ENCODE results near the gene PRPH2. TPM values are rescaled to one million over a fixed set of nuclear protein-coding genes. Genes with fewer than 3 reads are reported as not detected.

PRPH2 gene
- total RNA-seq, 1 experiment from 2014 or later, result 1.0 TPM

DNA sequence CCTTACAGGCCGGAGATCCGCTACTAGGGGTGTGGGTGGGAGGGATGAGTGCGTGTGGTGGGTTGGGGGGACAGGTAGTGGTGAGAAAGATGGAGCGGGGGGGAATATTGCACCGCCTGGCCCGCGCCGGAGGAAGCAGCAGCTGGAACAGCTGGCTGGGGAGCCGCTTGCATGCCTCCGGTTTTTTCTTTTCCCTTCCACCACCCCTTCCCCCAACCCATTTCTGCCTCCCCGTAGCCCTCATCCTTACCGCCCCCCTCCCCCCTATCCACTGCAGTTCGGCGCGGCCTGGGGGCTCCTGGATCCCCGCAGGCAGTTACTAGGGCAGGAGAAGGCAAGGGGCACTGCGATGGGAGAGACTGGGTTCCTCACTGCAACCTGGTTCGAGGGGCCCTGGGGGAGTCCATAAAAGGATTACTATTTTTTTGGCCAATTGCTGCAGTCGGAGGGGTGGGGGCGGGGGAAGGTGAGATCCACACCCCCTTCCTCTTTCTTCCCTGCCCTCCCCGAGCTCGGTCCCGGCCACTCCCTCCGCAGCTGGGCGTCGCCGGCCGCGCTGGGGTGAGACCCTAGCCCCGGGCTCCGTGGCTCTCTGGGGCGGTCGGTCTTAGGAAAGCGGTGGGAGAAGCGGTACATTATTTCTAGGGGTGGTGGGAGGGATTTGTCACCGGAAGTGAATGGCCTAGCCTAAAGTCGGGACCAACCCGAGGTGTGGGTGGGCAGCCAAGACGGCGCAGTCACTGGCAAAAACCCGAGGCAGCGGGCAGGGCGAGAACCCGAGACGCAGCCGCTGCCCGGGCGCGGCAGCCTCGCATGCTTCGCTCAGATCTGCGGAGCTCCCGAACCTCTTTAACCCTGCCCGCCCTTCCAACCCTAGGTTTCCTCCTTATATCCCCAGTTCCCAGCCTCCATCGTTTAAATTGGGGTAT, 24.3 kb upstream of the PRPH2 start (continued):
- peak; percentile 60; the same call in 1 of the 2 replicates for TF ChIP-seq ZNF281 (CRISPR knock-in tag; IDR thresholded peaks at IDR 0.05)
- TF ChIP-seq FOXK1 (CRISPR knock-in tag; IDR thresholded peaks at IDR 0.05), result peak; percentile 35; the same call in 1 of the 2 replicates
- TF ChIP-seq PREB (CRISPR knock-in tag; IDR thresholded peaks at IDR 0.05; ENCODE audit: borderline replicate concordance), result no peak
- TF ChIP-seq ATF2 (CRISPR knock-in tag; IDR thresholded peaks at IDR 0.05; ENCODE audit: borderline replicate concordance, low read depth), result no peak
- 0 out of 2 replicates have a peak, but pooled peaks have one; percentile 39 for TF ChIP-seq ETV6 (CRISPR knock-in tag; IDR thresholded peaks at IDR 0.05)
- no peak for TF ChIP-seq CREB1 (CRISPR knock-in tag; IDR thresholded peaks at IDR 0.05)
- no peak for TF ChIP-seq TP53 (CRISPR knock-in tag; IDR thresholded peaks at IDR 0.05)
- TF ChIP-seq USF1 (CRISPR knock-in tag; IDR thresholded peaks at IDR 0.05), result peak; percentile 32; the same call in 1 of the 2 replicates
- TF ChIP-seq NFATC4 (CRISPR knock-in tag; IDR thresholded peaks at IDR 0.05), result no peak
- TF ChIP-seq MXD4 (CRISPR knock-in tag; IDR thresholded peaks at IDR 0.05; ENCODE audit: borderline replicate concordance), result no peak
- no peak for TF ChIP-seq NR3C1 (CRISPR knock-in tag; conservative IDR thresholded peaks at IDR 0.05; ENCODE audit: low read depth)
- TF ChIP-seq MAX (CRISPR knock-in tag; IDR thresholded peaks at IDR 0.05), result peak; percentile 43; the same call in 1 of the 2 replicates
- TF ChIP-seq ELF4 (CRISPR knock-in tag; IDR thresholded peaks at IDR 0.05; ENCODE audit: low read depth), result no peak
- TF ChIP-seq RORB (CRISPR knock-in tag; IDR thresholded peaks at IDR 0.05), result no peak
- TF ChIP-seq ZNF396 (CRISPR knock-in tag; IDR thresholded peaks at IDR 0.05; ENCODE audit: borderline replicate concordance), result no peak
- TF ChIP-seq, protein P1, sequence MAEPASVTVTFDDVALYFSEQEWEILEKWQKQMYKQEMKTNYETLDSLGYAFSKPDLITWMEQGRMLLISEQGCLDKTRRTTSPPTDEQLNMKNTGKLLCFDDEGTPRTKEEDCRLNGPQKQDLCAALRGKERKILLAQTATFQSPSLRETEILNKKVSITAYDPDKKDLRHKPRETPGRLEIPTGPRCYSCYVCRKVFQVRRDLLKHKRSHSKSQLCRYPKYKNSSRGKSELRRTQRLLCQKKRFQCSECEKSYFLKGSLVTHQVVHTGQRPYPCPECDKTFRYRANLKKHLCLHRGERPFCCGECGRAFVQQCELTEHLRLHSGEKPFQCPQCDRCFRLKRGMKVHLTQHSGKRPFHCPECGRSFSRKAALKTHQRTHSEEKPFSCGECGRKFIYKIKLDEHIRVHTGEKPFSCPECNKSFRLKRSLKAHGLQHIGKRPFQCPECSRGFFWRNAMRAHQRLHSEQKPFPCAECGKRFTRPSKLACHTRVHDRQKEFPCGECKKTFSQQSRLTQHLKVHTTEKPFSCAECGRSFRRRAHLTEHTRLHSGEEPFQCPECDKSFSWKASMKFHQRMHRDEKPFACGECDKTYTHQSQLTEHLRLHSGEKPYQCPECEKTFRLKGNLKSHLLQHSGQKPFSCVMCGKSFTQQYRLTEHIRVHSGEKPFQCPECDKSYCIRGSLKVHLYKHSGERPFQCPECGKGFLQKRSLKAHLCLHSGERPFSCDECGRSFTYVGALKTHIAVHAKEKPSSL (CRISPR knock-in tag; conservative IDR thresholded peaks at IDR 0.05), result no peak
- no peak for TF ChIP-seq ZNF232 (CRISPR knock-in tag; IDR thresholded peaks at IDR 0.05)
- TF ChIP-seq, protein P2, sequence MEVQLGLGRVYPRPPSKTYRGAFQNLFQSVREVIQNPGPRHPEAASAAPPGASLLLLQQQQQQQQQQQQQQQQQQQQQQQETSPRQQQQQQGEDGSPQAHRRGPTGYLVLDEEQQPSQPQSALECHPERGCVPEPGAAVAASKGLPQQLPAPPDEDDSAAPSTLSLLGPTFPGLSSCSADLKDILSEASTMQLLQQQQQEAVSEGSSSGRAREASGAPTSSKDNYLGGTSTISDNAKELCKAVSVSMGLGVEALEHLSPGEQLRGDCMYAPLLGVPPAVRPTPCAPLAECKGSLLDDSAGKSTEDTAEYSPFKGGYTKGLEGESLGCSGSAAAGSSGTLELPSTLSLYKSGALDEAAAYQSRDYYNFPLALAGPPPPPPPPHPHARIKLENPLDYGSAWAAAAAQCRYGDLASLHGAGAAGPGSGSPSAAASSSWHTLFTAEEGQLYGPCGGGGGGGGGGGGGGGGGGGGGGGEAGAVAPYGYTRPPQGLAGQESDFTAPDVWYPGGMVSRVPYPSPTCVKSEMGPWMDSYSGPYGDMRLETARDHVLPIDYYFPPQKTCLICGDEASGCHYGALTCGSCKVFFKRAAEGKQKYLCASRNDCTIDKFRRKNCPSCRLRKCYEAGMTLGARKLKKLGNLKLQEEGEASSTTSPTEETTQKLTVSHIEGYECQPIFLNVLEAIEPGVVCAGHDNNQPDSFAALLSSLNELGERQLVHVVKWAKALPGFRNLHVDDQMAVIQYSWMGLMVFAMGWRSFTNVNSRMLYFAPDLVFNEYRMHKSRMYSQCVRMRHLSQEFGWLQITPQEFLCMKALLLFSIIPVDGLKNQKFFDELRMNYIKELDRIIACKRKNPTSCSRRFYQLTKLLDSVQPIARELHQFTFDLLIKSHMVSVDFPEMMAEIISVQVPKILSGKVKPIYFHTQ (CRISPR knock-in tag; IDR thresholded peaks at IDR 0.05), result no peak
- peak; percentile 75; the same call in 1 of the 2 replicates for TF ChIP-seq SP1 (CRISPR knock-in tag; conservative IDR thresholded peaks at IDR 0.05)
- no peak for TF ChIP-seq HMGXB4 (CRISPR knock-in tag; IDR thresholded peaks at IDR 0.05)
- TF ChIP-seq, protein P3, sequence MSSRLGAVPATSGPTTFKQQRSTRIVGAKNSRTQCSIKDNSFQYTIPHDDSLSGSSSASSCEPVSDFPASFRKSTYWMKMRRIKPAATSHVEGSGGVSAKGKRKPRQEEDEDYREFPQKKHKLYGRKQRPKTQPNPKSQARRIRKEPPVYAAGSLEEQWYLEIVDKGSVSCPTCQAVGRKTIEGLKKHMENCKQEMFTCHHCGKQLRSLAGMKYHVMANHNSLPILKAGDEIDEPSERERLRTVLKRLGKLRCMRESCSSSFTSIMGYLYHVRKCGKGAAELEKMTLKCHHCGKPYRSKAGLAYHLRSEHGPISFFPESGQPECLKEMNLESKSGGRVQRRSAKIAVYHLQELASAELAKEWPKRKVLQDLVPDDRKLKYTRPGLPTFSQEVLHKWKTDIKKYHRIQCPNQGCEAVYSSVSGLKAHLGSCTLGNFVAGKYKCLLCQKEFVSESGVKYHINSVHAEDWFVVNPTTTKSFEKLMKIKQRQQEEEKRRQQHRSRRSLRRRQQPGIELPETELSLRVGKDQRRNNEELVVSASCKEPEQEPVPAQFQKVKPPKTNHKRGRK (CRISPR knock-in tag; IDR thresholded peaks at IDR 0.05; ENCODE audit: borderline replicate concordance), result no peak
